Lung (tissue), 12 donors: ENCODE results near the gene UNC80. TPM values are rescaled to one million over a fixed set of nuclear protein-coding genes. Genes with fewer than 3 reads are reported as not detected.

Experiments used
- ATAC-seq: fragments of 200-7000 bp; cut with Tn5 transposase; one replicate; pipeline ENCODE4 v1.9.1; 2020; ENCODE audit warnings: moderate number of reproducible peaks; ENCODE audit not compliant: insufficient read depth, low FRiP score
- DNase-seq, 3 donors: peaks; one replicate each; pipeline ENCODE4 v3.0.0-alpha.2; 2013 to 2017
- H3K27ac ChIP-seq, 2 donors: one replicate each; pipeline ENCODE4 v1.5.1; 2013; ENCODE audit warnings: mild to moderate bottlenecking in 2 of 2, moderate library complexity in 2 of 2, control low read depth in 1 of 2, inconsistent platforms in 1 of 2, low read depth in 1 of 2, low read length in 1 of 2
- H3K27me3 ChIP-seq, 3 donors: one replicate each; pipeline ENCODE4 v1.5.1; 2013; ENCODE audit warnings: low read length in 2 of 3; ENCODE audit not compliant: control insufficient read depth in 3 of 3, insufficient read depth in 3 of 3
- H3K36me3 ChIP-seq, 4 donors: one replicate each; pipeline ENCODE4 v1.5.1; 2013; ENCODE audit warnings: low read length in 4 of 4, mild to moderate bottlenecking in 1 of 4, moderate library complexity in 1 of 4; ENCODE audit not compliant: control insufficient read depth in 4 of 4, insufficient read depth in 4 of 4
- H3K4me1 ChIP-seq, 5 donors: one replicate each; pipeline ENCODE4 v1.5.1; 2013; ENCODE audit warnings: low read length in 5 of 5, mild to moderate bottlenecking in 2 of 5, moderate library complexity in 1 of 5; ENCODE audit not compliant: control insufficient read depth in 5 of 5, insufficient read depth in 5 of 5
- H3K4me3 ChIP-seq: one replicate; pipeline ENCODE4 v1.5.1; 2013; ENCODE audit warnings: mild to moderate bottlenecking, control low read depth, moderate library complexity
- H3K9ac ChIP-seq, 2 donors: one replicate each; pipeline ENCODE4 v1.5.1; 2013; ENCODE audit warnings: low read length in 2 of 2, control low read depth in 1 of 2; ENCODE audit not compliant: insufficient read depth in 1 of 2
- H3K9me3 ChIP-seq, 4 donors: one replicate each; pipeline ENCODE4 v1.5.1; 2013; ENCODE audit warnings: low read length in 3 of 4, mild to moderate bottlenecking in 1 of 4, moderate library complexity in 1 of 4; ENCODE audit not compliant: control insufficient read depth in 4 of 4, insufficient read depth in 3 of 4
- CTCF ChIP-seq: IDR thresholded peaks from 2 replicates; pipeline ENCODE4 v1.5.1; 2012; ENCODE audit warnings: mild to moderate bottlenecking; ENCODE audit errors: control extremely low read depth, extremely low read depth
- WGBS, 2 donors: extraction: QIAGEN DNeasy Blood & Tissue Kit; methylation state at CpG; one replicate each; pipeline ENCODE4 v1.1.7; 2013; 5-methylcytosine and 5-hydroxymethylcytosine counted together
- polyA plus RNA-seq, 2 donors: library from polyadenylated mRNA; stranded (reverse); fragments of 200-250 nt; gene quantifications; one replicate each; pipeline ENCODE4 v1.2.1, GENCODE V29; 2013
- total RNA-seq, 2 donors: library from RNA; depleted of rRNA in 1 of 2; stranded (reverse); fragments of >200 nt in 1 of 2; gene quantifications; one replicate each; pipeline ENCODE4 v1.2.1, GENCODE V29; 2014 to 2021
- donor health status: control.
- donor health status: control.
- donor health status: Bipolar disorder and iron deficiency.
- donor health status: healthy.
- donor health status: DM: yes; HTN: yes; CAD: no.

The UNC80 gene
- total and polyA plus RNA-seq, 4 donors, result under 0.01 to 2.2 (median 0.03) TPM

GRCh38 chr2:209973328-209973727, 201.7 kb downstream of the UNC80 start:
- Histone ChIP-seq H3K9ac (no peak overlapping the region), H3K4me3 (no peak overlapping the region), H3K9me3 (no peaks in the 10 kb centered on the region), H3K27ac (no peak overlapping the region), H3K4me1 (peaks cover 0 to 8% (median 0%) of the 10 kb centered on the region in 5 donors), H3K27me3 (no peaks in the 10 kb centered on the region), H3K36me3 (no peaks in the 10 kb centered on the region)
- DNase-seq, result peak in 2 of 3 donors; percentile 41 to 50
- no peak for ATAC-seq
- 11 to 13% methylated on average over 1 of the region's 1 CpG for WGBS, 2 donors
- TF ChIP-seq CTCF, result no peak

GRCh38 chr2:209974576-209974975, 202.9 kb downstream of the UNC80 start:
- no peak for DNase-seq

GRCh38 chr2:209976698-209977385, 205.2 kb downstream of the UNC80 start:
- no peak for TF ChIP-seq CTCF
- H3K27ac ChIP-seq, result no peak overlapping the region
- WGBS, 2 donors, result 88 to 93% methylated on average over 9 of the region's 9 CpGs
- ATAC-seq, result no peak
- H3K4me3 ChIP-seq, result no peak overlapping the region
- no peaks in the 10 kb centered on the region for H3K9me3 ChIP-seq
- no peaks in the 10 kb centered on the region for H3K36me3 ChIP-seq
- no peaks in the 10 kb centered on the region for H3K27me3 ChIP-seq
- peaks cover 0 to 4% (median 0%) of the 10 kb centered on the region in 5 donors for H3K4me1 ChIP-seq
- no peak overlapping the region for H3K9ac ChIP-seq
- DNase-seq, result no peak

More at GRCh38 chr2:209974576-209974975, 202.9 kb downstream of the UNC80 start:
- no peak for ATAC-seq
- Histone ChIP-seq H3K27me3 (no peaks in the 10 kb centered on the region), H3K4me1 (peaks cover 0 to 8% (median 0%) of the 10 kb centered on the region in 5 donors), H3K9ac (no peak overlapping the region), H3K9me3 (no peaks in the 10 kb centered on the region), H3K4me3 (no peak overlapping the region), H3K36me3 (no peaks in the 10 kb centered on the region), H3K27ac (no peak overlapping the region)
- TF ChIP-seq CTCF, result no peak
- 61 to 67% methylated on average over 1 of the region's 1 CpG for WGBS, 2 donors
